Measurements from ENCODE around the gene VWA8.
"Not testable (repeated sequence)": the region's sequence is repeated elsewhere in the genome, so short reads cannot be mapped to it uniquely, and the experiment has no call there.

GRCh38 chr13:41922894-41923293 is 38.0 kb downstream of the VWA8 start:
- TF ChIP-seq CTCF (IDR thresholded peaks at IDR 0.05; ENCODE audit: low read depth, low read length, poor library complexity, severe bottlenecking); EZH2phosphoT487 (IDR thresholded peaks at IDR 0.05; ENCODE audit: borderline replicate concordance, low read length): not testable (repeated sequence)
